Esophagus muscularis mucosa (tissue), 4 donors: ENCODE measurements around the gene ACSF3.

Source experiments
- EP300 ChIP-seq: sonication (generic); formaldehyde crosslinking; IDR thresholded peaks from one replicate; pipeline ENCODE4 v1.6.1; 2017; ENCODE audit warnings: antibody characterized with exemption
- POLR2A ChIP-seq: fragments of 450-650 bp; IDR thresholded peaks from one replicate; pipeline ENCODE4 v1.6.1; 2017; ENCODE audit warnings: antibody characterized with exemption, moderate library complexity, mild to moderate bottlenecking, low read depth
- POLR2AphosphoS5 ChIP-seq, 2 donors: sonication (generic); formaldehyde crosslinking; IDR thresholded peaks; one replicate each; pipeline ENCODE4 v1.6.1; 2017; ENCODE audit warnings: antibody characterized with exemption in 2 of 2
- TF ChIP-seq, protein P1 (sequence below), 3 experiments: fragments of 200-600 bp in 2 of 3; fragments of 450-650 bp in 1 of 3; sonication (generic) in 2 of 3; IDR thresholded peaks; one replicate each; pipeline ENCODE4 v1.5.1; 2017 to 2019; ENCODE audit warnings: antibody characterized with exemption in 3 of 3, mild to moderate bottlenecking in 2 of 3, moderate library complexity in 1 of 3

DNA sequence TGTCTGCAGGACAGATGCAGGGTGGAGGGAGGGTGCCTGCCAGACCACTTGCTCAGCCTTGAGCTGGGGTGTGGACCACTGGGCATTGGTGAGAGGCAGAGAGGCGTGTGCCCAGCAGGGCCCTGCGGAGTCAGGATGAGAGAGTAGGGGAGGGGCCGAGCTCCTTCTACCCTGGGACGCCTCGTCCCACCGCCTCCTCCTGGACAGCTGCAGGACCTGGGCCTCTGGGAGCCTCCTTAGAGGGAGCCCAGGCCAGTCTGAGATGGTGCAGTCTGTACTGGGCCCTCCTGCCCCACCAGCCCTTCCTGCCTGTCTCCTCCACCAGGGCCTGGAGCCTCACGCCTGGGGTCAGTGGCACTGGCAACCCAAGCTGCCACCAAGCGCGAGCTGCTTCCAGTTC, 35.9 kb upstream of the ACSF3 start:
- TF ChIP-seq, protein P1, sequence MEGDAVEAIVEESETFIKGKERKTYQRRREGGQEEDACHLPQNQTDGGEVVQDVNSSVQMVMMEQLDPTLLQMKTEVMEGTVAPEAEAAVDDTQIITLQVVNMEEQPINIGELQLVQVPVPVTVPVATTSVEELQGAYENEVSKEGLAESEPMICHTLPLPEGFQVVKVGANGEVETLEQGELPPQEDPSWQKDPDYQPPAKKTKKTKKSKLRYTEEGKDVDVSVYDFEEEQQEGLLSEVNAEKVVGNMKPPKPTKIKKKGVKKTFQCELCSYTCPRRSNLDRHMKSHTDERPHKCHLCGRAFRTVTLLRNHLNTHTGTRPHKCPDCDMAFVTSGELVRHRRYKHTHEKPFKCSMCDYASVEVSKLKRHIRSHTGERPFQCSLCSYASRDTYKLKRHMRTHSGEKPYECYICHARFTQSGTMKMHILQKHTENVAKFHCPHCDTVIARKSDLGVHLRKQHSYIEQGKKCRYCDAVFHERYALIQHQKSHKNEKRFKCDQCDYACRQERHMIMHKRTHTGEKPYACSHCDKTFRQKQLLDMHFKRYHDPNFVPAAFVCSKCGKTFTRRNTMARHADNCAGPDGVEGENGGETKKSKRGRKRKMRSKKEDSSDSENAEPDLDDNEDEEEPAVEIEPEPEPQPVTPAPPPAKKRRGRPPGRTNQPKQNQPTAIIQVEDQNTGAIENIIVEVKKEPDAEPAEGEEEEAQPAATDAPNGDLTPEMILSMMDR (IDR thresholded peaks at IDR 0.05), result no peak
- no peak for TF ChIP-seq POLR2A
- no peak for TF ChIP-seq POLR2AphosphoS5 (IDR thresholded peaks at IDR 0.05)
- TF ChIP-seq EP300, result no peak
